HG03060 (cell line): ENCODE data around the gene CRYZ.
"Not testable (repeated sequence)": the region's sequence is repeated elsewhere in the genome, so short reads cannot be mapped to it uniquely, and the experiment has no call there.

Experiments
- ATAC-seq: cut with Tn5 transposase; IDR thresholded peaks from one replicate; pipeline ENCODE4 v1.9.1; 2021; ENCODE audit warnings: low read depth, moderate number of reproducible peaks; ENCODE audit not compliant: unreplicated experiment

Gene CRYZ

DNA sequence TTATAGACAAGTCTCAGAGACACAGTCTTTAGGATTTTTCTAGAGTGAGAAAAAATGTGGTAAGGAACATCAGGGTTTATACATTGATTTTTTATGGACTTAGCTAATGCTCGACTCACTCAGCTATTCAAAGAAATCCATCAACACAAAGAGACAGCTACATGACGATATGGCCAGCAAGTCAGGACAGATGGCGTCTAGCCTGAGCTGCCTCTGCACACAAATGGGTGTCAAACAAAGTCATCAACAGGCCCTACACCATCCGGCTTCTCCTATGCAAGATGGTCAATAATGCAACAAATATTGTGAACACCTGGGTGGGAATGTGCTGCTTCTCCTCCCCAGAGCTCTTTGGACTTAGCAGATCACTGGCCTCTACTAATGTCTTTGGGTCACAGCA, 45.9 kb downstream of the CRYZ start:
- no peak for ATAC-seq

DNA sequence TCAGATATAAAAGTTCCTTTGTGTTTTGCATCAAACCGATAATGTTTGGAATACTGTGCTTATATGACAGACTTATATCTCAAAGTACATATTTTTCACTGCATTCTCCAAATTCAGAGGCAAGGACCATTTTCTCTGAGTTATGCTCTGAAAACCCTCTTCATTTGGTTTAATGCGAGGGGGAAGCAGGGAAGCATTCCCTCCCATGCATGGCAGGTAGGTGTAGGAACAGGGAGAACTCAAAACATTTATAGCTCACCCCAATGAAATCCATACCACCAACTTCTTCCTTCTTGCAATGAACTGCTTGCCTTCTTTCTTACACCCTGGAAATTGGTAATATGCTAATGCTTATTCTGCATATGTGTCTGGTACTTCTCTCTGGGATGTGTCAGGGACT, 48.5 kb downstream of the CRYZ start:
- no peak for ATAC-seq

- ATAC-seq: no peak
Observed at GRCh38 chr1:74683656-74684055, 49.2 kb downstream of the CRYZ start.

- no peak for ATAC-seq
Observed at GRCh38 chr1:74681851-74682250, 51.0 kb downstream of the CRYZ start.

DNA sequence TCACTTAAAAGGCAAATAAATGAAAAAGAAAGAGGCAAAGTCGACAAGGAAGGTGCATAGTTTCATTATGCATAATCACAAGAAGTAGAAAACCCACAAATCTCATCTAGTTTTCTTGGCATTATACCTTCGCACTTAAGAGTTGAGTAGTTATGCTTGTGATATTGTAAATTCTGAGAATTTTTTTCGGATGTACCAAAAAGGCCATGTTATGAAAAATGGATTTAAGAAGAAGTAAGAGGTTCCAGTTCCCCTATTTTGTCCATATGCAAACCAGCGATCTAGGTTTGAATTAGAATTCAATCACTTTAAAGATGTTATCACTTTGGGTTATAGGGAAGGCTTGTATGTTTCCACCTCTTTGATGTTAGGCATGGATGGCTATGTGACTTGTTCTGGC, 51.4 kb downstream of the CRYZ start:
- peak; percentile 77 for ATAC-seq

DNA sequence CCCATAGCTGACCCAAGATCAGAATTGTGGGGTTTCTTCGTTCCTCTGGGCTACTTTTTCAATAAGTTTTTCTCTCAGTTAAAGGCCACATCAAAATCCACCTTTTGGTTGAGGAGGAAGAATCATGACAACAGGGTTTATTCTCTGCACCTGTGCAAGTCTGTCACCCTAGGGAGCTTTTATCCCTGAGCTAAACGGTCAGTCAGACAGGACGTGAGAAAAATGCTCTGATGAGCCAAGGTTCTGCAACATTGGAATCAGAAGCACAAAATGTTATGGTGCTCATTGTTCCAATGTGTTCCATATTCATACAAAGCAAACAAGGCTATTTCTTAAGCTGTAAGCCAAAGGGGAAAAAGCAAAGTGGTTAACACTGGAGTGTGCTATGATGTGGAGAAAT, 51.8 kb downstream of the CRYZ start:
- peak; percentile 23 for ATAC-seq

DNA sequence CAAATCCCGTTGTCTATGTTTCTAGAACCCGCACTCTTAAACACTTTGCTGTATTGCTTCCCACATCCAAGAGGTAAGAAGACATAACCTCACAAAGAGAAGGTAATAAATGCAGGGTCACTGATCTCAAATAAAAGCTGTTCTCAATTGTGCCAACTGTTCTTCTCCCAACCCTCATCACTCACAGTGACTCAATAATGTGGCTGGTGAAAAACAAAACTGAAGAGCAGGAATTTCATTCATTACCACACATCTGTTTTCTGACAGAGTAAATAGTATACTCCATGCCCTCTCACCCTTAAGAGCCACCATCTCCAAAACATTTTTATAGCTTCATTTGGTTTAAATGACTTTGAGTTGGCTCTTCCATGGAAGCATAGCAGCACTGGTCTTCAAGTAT, 53.0 kb downstream of the CRYZ start:
- ATAC-seq: no peak

- no peak for ATAC-seq
Observed at GRCh38 chr1:74677926-74678325, 54.9 kb downstream of the CRYZ start.

GRCh38 chr1:74674278-74675048, 58.4 kb downstream of the CRYZ start:
- ATAC-seq: no peak

DNA sequence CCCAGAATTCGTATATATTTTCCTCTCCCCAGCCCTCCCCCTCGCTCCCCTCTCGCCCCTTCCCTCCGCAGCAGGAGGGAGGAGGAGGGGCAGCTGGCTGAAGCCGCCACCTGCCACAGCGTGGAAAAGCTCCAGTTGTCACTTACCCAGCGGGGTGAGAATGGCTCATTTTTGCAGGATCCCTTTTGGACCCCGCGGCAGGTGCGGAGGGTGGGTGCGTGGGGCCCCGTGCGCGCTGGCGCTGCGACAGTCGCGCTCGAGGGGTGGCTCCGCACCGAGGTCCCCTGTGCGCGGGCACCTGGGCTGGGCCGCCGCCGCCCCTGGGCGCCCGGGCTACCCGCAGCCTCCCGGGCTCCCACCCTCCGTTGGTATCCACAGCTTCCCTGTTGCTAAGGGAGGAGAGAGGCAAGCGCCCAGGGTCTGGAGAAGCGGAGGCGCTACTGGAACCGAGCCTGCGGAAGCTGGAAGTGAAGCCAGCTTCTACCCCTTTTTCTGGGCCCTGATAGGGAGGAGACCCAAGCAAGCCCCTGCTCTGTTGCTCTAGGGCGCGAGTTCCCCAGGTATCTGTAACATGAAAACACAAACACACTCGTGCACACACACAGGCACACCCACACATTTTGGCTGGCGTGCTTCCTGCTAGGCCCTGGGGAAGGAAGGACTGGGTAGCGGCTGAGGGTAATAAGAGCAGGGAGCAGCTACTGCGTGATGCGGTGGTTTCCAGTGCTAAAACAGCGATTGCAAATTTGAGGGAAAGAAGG, 59.3 kb downstream of the CRYZ start, which contains the start of gene ERICH3:
TSS of gene ERICH3 (minus strand) at position 442 of the 761 bp plus-strand sequence. CDS start at position 169, 273 bp downstream.
- ATAC-seq: no peak

DNA sequence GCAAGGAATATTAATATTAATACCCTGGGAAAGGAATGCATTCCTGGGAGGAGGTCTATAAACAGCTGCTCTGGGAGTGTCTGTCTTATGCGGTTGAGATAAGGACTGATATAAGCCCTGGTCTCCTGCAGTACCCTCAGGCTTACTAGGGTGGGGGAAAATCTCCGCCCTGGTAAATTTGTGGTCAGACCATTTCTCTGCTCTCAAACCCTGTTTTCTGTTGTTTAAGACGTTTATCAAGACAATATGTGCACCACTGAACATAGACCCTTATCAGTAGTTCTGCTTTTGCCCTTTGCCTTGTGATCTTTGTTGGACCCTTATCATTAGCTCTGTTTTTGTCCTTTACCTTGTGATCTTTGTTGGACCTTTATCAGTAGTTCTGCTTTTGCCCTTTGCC, 62.0 kb downstream of the CRYZ start:
- not testable (repeated sequence) for ATAC-seq
